Activated T-cell treated with anti-CD3 and anti-CD28 coated beads, Interleukin-2, amount 50 U/mL, for 24 hours (primary cell): ENCODE measurements around the gene JAZF1.

Experiments
- DNase-seq: peaks from one replicate; pipeline ENCODE4 v3.0.0-alpha.2; 2020
- H3K27ac Mint-ChIP-seq: 2 replicates; pipeline ENCODE4 v1.8.0; 2020; ENCODE audit warnings: mild to moderate bottlenecking, mixed read lengths
- H3K27me3 Mint-ChIP-seq: 2 replicates; pipeline ENCODE4 v1.8.0; 2020; ENCODE audit warnings: mixed read lengths
- H3K36me3 Mint-ChIP-seq: 2 replicates; pipeline ENCODE4 v1.8.0; 2020; ENCODE audit warnings: low read depth, mixed read lengths
- H3K4me1 Mint-ChIP-seq: 2 replicates; pipeline ENCODE4 v1.8.0; 2020; ENCODE audit warnings: low read depth, mixed read lengths
- H3K4me3 Mint-ChIP-seq: 2 replicates; pipeline ENCODE4 v1.8.0; 2020; ENCODE audit warnings: mild to moderate bottlenecking, moderate library complexity, mixed read lengths
- H3K9me3 Mint-ChIP-seq: 2 replicates; pipeline ENCODE4 v1.8.0; 2020; ENCODE audit warnings: mixed read lengths

The JAZF1 gene

DNA sequence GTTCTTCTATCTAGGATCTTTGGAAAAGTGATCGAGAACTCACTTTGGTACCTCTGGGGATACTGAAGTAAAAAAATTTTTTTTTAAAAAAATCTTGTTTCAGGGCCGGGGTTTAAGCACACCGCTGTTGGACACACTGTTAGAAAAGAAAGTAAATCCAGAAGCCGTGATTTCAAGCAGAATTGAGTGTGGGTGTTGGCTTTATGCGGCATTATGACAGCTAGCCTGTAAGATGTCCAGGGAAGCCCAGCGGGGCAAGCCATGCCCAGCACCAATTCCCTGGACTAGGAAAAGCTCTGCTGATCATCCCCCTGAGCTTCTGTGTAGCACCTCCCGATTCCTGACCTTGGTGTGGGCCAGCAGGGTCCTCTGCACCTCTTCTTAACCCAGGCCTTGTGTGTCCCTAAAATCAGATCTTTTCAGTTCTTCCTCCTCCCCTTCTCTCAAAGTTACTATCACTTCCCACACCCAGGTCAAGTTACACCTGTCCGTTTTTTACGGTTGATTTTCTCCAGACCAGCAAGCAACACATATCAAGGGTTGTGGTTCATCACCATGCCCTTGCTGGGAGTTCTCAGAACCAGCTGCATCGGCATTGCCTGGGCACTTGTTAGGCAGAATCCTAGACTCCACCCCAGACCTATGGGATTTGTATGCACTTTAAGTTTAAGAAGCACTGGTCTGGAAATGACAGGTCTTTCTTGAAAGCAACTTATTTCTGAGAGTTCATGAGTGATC, 235.4 kb downstream of the JAZF1 start:
- H3K27me3 Mint-ChIP-seq = no peaks in the 10 kb centered on the region
- H3K4me3 Mint-ChIP-seq = no peak overlapping the region
- peaks cover 9% of the 10 kb centered on the region for H3K36me3 Mint-ChIP-seq
- peaks cover 4% of the 10 kb centered on the region for H3K4me1 Mint-ChIP-seq
- H3K27ac Mint-ChIP-seq = no peak overlapping the region
- no peak for DNase-seq
- H3K9me3 Mint-ChIP-seq = peaks cover 4% of the 10 kb centered on the region

- Mint-ChIP-seq H3K9me3 (peaks cover 6% of the 10 kb centered on the region), H3K27me3 (no peaks in the 10 kb centered on the region), H3K36me3 (peaks cover 10% of the 10 kb centered on the region)
Observed at GRCh38 chr7:27944643-27945042, 236.0 kb downstream of the JAZF1 start.

DNA sequence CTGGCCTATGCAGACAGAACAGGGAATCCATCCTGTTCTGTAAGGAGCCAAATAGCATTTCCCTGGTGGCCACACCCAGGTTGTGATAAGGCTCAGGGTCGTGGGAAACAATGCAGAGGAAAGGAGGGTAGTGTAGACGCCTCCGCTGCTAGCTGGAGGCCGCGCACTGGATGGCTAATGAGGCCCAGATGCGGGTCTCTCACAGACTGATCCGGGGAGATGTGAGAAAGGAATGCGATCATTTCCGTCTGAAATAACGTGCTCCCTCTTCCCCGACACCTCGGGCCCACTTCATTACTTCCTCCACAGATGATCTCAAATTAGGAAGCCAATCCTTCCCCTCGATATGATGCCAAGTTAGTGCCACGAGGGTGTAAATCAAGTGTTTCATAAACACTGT, 237.4 kb downstream of the JAZF1 start:
- Mint-ChIP-seq H3K4me3 (no peak overlapping the region), H3K9me3 (peaks cover 6% of the 10 kb centered on the region), H3K27ac (no peak overlapping the region), H3K4me1 (no peaks in the 10 kb centered on the region), H3K36me3 (peaks cover 10% of the 10 kb centered on the region), H3K27me3 (no peaks in the 10 kb centered on the region)
- DNase-seq = no peak

More at GRCh38 chr7:27944643-27945042, 236.0 kb downstream of the JAZF1 start:
- Mint-ChIP-seq H3K4me3 (no peak overlapping the region), H3K4me1 (peaks cover 2% of the 10 kb centered on the region), H3K27ac (no peak overlapping the region)
- no peak for DNase-seq

DNA sequence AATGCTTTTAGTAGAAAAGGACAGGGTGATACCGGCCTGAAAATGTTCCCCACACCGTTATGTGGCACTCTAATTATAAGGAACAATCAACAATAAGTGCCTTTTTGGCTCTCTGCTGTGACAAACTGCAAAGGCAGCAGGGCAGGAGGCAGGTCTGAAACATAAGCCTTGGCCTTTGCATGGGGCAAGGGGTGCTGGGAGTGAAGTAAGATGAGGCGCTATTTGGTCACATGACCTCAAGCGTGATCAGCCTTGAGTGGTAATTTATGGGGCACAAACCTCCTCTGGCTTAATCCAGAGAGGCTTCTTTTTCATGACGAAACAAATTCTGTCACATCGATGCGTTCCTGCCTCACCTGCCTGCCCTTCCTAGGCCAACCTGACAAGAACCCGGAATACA, 237.9 kb downstream of the JAZF1 start:
- Mint-ChIP-seq H3K9me3 (peaks cover 6% of the 10 kb centered on the region), H3K4me3 (no peak overlapping the region), H3K27ac (no peak overlapping the region), H3K4me1 (no peaks in the 10 kb centered on the region), H3K27me3 (no peaks in the 10 kb centered on the region), H3K36me3 (peaks cover 10% of the 10 kb centered on the region)
- no peak for DNase-seq

- no peak overlapping the region for H3K27ac Mint-ChIP-seq
- H3K36me3 Mint-ChIP-seq = peaks cover 10% of the 10 kb centered on the region
- H3K27me3 Mint-ChIP-seq = no peaks in the 10 kb centered on the region
- no peaks in the 10 kb centered on the region for H3K4me1 Mint-ChIP-seq
- no peak for DNase-seq
- H3K4me3 Mint-ChIP-seq = no peak overlapping the region
- H3K9me3 Mint-ChIP-seq = peaks cover 6% of the 10 kb centered on the region
Observed at GRCh38 chr7:27941522-27941921, 239.1 kb downstream of the JAZF1 start.

DNA sequence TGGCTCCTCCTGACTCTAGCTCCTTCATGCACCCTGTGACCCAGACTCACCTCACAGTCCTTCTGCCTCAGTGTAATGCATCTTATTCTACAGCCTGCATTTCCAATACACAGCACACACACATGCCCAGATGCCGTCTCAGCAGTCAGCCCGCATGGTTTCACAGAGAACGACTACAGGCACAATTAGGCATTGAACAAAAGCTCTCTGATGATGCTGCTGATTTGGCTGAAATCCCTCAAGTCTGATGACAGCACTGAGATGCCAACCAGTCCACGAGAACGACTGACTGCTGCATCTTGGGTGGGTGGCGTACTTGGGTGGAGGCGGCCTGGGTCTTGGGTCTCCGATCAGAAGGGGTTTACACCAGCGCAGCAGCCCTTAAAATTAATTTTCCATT, 240.3 kb downstream of the JAZF1 start:
- Mint-ChIP-seq H3K4me3 (no peak overlapping the region), H3K27me3 (no peaks in the 10 kb centered on the region), H3K36me3 (peaks cover 10% of the 10 kb centered on the region), H3K27ac (no peak overlapping the region), H3K4me1 (no peaks in the 10 kb centered on the region), H3K9me3 (peaks cover 6% of the 10 kb centered on the region)
- DNase-seq = no peak

- no peak overlapping the region for H3K27ac Mint-ChIP-seq
- H3K4me1 Mint-ChIP-seq = no peaks in the 10 kb centered on the region
- peaks cover 6% of the 10 kb centered on the region for H3K9me3 Mint-ChIP-seq
- H3K4me3 Mint-ChIP-seq = no peak overlapping the region
- no peaks in the 10 kb centered on the region for H3K27me3 Mint-ChIP-seq
- H3K36me3 Mint-ChIP-seq = peaks cover 10% of the 10 kb centered on the region
- DNase-seq = no peak
Observed at GRCh38 chr7:27939893-27940292, 240.7 kb downstream of the JAZF1 start.

- Mint-ChIP-seq H3K9me3 (peaks cover 6% of the 10 kb centered on the region), H3K27me3 (no peaks in the 10 kb centered on the region), H3K36me3 (peaks cover 10% of the 10 kb centered on the region), H3K4me3 (no peak overlapping the region), H3K4me1 (no peaks in the 10 kb centered on the region), H3K27ac (no peak overlapping the region)
- no peak for DNase-seq
Observed at GRCh38 chr7:27936768-27937102, 243.9 kb downstream of the JAZF1 start.

DNA sequence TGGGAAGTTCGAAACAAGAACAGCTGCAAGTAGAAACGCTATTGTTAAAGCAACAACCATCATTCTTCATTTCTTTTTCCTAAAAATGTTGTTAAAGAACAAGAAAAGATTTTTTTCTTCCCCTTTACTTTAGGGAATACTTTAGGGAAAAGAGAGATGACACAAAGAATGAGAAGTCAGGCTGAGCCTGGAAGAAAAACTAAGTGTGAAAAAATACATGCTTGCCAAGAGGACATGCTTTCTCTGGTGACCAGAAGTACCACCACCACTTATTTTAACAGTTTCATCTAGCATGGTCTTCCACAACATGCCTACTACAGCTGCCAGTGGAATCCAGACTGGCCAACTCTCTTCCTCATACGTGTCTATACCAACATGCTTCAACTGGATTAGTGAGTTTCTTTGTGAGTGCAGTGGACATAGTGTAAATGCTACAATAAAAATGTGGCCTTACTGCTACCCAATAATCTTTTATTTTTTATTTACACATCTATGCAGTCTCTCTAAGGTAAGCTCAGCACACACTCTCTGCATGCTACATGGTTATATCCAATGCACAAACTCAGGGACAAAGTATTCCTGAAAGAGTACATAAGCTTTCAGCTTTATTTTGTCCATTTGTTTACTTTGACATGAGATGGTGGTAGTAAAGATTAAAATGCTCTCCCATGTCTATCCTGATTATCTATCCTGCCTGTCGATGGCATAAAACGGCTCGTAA, 244.4 kb downstream of the JAZF1 start:
- DNase-seq = no peak
- no peak overlapping the region for H3K27ac Mint-ChIP-seq
- peaks cover 4% of the 10 kb centered on the region for H3K9me3 Mint-ChIP-seq
- H3K4me3 Mint-ChIP-seq = no peak overlapping the region
- peaks cover 8% of the 10 kb centered on the region for H3K36me3 Mint-ChIP-seq
- H3K4me1 Mint-ChIP-seq = no peaks in the 10 kb centered on the region
- no peaks in the 10 kb centered on the region for H3K27me3 Mint-ChIP-seq

GRCh38 chr7:27933671-27934565, 246.7 kb downstream of the JAZF1 start:
- Mint-ChIP-seq H3K27ac (no peak overlapping the region), H3K9me3 (no peaks in the 10 kb centered on the region), H3K36me3 (no peaks in the 10 kb centered on the region), H3K27me3 (no peaks in the 10 kb centered on the region), H3K4me3 (no peak overlapping the region), H3K4me1 (no peaks in the 10 kb centered on the region)
- DNase-seq = no peak

DNA sequence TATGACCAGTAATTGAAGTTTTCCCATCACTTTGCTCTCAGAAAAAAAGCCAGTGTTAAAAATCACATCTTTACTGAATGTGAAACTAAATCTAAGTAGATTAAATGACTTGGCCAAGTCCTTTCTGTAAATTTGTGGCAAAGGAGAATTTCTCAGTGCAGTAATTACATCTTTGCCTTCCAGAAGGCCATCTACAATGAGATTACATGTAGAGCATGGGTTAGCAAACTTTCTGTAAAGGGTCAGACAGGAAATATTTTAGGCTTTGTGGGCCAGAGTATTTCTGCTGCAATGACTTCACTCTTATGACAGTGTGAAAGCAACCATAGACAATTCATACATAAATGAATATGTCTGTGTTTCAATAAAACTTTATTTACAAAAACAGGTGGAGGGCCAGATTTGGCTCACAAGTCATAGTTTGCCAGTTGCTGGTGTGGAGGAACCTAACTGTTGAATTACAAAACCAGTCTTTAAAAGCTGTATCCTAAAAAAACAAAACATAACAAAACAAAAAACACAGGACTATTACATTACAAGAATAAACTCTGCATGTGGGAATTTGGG, 249.6 kb downstream of the JAZF1 start:
- H3K4me3 Mint-ChIP-seq = no peak overlapping the region
- no peaks in the 10 kb centered on the region for H3K9me3 Mint-ChIP-seq
- no peak for DNase-seq
- H3K27me3 Mint-ChIP-seq = no peaks in the 10 kb centered on the region
- no peaks in the 10 kb centered on the region for H3K36me3 Mint-ChIP-seq
- no peak overlapping the region for H3K27ac Mint-ChIP-seq
- H3K4me1 Mint-ChIP-seq = no peaks in the 10 kb centered on the region

- H3K9me3 Mint-ChIP-seq = no peaks in the 10 kb centered on the region
- no peak overlapping the region for H3K27ac Mint-ChIP-seq
- no peaks in the 10 kb centered on the region for H3K4me1 Mint-ChIP-seq
- no peak overlapping the region for H3K4me3 Mint-ChIP-seq
- H3K27me3 Mint-ChIP-seq = no peaks in the 10 kb centered on the region
- H3K36me3 Mint-ChIP-seq = no peaks in the 10 kb centered on the region
- DNase-seq = no peak
Observed at GRCh38 chr7:27929127-27929526, 251.5 kb downstream of the JAZF1 start.

GRCh38 chr7:27928001-27928400, 252.6 kb downstream of the JAZF1 start:
- no peaks in the 10 kb centered on the region for H3K4me1 Mint-ChIP-seq
- no peaks in the 10 kb centered on the region for H3K27me3 Mint-ChIP-seq
- H3K36me3 Mint-ChIP-seq = no peaks in the 10 kb centered on the region
- no peaks in the 10 kb centered on the region for H3K9me3 Mint-ChIP-seq
- no peak overlapping the region for H3K4me3 Mint-ChIP-seq
- no peak for DNase-seq
- no peak overlapping the region for H3K27ac Mint-ChIP-seq

GRCh38 chr7:27925573-27926201, 254.9 kb downstream of the JAZF1 start:
- Mint-ChIP-seq H3K4me3 (no peak overlapping the region), H3K4me1 (peaks cover 3% of the 10 kb centered on the region), H3K27me3 (no peaks in the 10 kb centered on the region), H3K27ac (no peak overlapping the region), H3K36me3 (no peaks in the 10 kb centered on the region), H3K9me3 (no peaks in the 10 kb centered on the region)
- no peak for DNase-seq
